GM18909 (cell line): ENCODE measurements around the gene CADM1.

Experiments
- ATAC-seq: cut with Tn5 transposase; IDR thresholded peaks from one replicate; pipeline ENCODE4 v1.9.1; 2021; ENCODE audit warnings: mild to moderate bottlenecking; ENCODE audit not compliant: unreplicated experiment, poor library complexity

The CADM1 gene

DNA sequence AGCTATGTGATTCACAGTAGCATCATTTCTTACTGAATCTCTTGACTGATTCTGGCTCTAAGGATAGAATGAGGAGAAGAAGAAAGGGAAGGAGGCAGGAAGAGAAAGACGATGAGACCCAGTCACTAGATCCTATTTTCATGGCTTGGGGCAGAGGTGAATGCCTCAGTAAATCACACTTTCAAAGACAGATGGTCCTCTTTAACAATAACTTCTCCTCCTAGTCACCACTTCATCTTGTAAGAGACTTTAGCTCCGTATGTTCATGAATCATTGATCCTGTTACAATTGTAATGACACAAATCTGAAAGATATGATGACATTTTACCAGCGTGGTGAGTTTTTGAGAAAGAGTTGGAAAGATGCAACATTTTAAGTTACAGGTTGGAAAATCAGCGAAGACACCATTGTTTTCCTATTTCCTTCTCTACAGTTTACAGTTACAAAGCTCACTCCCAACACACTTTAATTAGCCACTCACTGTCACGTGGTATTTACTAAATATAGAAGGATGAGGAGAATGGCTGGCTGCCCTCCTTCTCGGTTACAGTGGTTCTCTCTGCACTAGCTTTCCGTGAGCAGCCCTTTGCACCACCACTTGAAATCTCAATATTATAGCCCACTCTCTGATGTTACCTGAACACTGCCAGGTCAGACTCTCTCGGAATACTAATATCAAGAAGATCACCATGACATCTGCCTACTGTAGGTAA lies 205.8 kb downstream of the CADM1 start:
- ATAC-seq = no peak

DNA sequence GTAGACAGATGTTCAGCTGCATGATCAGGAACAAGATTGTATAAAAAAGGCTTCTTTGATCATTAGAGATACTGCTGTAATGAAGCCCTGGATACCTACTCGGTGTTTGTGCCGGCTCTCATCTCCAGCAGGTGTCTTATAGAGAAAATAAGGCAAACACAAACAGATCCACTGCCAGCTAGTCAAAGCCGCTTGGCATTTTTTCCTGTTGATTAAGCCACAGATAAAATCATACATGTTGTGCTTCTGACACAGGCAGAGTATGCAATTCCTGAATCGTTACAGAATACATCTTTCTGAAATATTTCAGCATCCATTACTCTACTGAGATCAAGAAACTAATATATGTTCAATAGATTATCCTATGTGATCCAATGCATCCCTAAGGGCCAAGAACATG lies 206.9 kb downstream of the CADM1 start:
- ATAC-seq = no peak

DNA sequence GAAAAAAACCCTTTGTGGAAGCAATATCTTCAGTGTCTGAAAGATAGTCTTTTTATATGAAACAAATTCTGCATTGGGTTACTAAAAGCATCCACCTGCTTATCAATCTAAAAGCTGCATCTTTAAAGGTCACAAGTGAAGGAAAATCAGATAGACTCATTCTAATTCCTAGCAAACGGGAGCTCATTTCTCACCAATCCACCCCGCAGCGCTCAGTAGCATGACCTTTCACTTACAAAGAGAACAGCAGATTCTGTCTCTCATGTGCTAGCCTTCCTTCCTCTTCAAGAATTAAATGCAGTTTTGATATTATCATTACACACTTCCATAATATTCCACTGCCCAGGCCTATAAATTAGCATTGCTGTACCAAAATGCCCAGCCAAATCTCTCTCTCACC lies 212.9 kb downstream of the CADM1 start:
- ATAC-seq = no peak

DNA sequence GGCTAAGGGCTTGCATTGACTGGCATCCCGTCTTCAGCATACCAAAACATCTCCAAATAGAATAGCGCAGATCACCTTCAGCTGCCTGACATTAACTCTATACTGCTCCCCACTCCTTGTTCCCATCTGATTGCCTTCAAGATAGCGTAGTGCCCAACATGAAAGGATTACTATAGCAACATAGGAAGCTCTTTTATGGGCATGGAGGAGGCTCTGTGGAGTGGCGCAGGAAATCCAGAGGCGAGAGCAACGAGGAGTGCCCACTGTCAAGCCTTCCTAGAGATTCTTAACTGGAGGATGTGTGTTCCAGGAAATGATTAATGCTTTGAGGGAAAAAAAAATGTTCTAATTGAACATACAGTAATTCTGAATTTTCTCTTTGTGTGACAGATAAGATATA lies 213.3 kb downstream of the CADM1 start:
- no peak for ATAC-seq

DNA sequence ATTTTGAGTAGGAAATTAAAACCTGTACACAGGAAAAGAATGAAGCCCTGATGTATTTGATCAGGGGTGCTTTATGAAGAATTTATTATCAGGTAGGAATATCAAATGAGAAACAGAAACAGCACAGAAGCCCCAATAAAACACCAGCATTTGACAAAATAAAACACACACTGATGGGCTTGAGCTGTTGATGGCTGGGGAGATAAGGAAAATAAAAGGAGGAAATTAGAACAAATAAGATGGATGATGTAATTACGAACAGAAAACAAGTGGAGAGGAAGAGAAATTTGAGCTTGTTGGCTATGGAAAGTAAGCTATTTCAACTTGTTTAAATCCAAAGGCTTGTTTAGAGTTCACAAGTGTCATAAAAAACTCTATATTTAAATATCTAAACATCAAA lies 213.7 kb downstream of the CADM1 start:
- no peak for ATAC-seq

DNA sequence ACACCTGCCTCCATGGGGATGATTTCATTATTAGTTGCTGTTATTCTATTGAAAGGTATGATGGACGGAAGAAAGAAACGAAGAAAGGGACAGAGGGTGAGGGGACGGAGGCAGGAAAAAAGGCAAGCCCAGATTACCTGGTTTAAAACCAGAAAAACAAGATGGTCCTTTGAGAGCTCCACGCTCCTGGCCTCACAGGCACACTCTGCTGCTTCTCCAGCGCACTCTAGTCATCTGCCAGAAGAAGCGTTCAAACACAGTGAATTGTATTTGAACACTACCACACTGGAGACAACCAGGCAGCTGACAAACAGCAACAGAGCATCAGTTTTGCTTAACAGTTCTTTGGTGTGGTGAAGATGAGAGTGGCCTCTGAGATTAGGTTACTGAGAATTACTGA lies 216.9 kb downstream of the CADM1 start:
- ATAC-seq = no peak

DNA sequence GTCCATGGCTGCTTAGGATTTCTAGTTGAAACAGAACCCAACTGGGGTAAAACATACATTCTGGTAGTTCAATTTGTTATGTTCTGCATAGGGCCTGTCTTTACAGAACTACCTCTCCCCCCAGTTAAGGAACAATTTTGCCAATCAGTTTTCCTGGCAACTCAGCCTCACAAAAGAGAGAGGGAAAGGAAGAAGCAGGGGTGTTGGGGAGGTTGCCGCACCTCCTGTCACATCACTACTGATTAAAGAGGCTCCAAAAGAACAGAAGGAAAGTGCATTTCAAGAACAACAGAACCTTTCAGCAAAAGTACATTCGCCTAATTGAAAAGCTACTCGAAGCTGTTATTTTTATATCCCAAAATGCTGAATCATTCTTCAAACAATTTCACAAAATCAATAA lies 217.6 kb downstream of the CADM1 start:
- ATAC-seq = no peak

DNA sequence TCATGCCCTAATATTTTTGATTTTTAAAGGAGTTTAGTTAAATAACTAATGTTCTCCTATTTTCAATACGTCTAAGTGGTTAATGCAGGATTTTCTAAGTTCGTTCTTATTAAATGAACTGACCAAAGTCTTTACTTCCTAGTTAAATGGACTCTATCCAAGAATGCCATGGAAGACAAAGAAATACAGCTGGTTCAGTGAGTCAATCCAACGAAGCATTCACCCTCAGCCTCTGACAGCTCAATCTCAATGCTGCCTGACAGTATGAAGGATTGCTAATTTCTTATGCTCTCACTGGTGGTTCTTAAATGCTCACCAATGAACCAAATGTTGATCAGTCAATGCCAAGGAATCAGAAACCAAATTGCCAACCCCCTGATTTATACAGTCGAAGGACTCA lies 219.4 kb downstream of the CADM1 start:
- no peak for ATAC-seq

DNA sequence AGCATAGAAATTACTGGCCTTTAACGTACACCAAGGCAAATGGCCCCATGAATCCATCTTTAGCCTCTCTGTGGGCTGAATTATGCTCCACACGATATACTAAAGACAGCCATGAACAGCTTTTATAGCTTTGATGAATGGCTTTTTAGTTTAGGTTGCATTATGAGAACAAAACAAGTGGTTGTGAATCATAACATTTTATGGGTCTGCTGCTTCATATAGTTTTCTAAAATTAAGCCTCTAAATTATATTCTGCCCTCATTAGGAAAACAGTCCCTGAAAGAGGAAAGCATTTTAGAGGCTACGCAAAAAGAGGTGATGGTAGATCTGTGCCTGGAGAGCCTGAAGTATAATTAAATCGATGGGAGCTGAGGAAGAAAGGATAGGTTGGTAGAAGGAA lies 221.3 kb downstream of the CADM1 start:
- ATAC-seq = no peak

DNA sequence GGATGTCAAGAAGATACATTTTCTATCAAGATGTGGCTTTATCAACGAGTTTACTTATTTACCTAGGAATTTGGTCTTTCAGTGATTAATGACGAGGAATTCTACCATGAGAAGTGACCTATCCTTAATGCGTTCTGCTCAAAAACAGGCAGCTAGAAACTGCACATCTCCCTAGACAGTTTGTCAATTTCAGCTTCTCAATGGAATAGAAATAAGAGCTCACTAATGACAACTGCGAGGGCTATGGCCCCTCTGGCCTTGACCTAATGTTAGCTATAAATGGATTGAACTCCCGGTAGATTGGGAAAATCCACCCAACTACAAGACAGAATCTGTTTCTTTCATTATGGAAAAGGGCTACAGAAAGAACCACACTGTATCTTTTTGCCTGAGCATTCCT lies 223.4 kb downstream of the CADM1 start:
- no peak for ATAC-seq

DNA sequence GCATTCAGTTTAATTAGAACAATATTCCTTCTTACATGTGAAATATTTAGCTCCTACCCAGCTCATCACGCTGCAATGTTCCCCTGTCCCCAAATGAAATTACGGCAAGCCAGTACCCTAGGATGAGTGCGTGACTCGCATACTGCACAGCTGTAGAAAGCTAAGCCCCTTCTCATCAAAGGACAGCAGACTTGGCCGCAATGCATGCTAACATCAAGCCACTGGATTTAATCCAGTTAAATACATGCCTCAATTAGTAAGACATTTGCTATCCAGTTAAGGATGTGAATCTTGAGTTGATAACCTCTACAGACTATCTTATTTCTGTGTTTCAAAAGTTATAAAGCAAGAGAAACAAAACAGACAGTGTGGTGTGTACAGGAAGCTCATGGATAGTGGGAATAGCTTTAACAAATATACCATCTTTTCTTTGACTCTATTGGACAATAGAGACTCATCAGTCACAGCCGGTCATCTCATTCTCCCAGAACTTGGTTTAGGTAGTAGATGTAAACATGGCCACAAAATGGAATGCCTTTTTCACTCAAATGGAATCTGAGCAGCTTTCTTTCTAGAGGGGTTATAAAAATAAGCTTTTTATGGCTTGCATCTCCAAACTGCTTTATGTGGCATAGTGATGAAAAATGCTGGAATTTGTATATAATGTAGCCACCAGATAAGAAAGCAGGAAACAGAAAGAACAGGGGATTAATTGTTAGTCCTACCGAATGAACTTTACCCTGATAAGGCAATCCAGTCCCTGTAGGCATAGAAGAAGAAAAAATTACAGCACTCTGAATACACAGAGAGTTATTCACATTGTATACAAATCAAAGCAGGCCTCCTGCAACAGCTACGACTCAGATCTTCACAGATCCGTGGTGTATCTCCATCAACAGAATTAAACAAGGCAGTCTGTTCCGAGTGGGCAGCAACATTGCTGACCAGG lies 224.1 kb downstream of the CADM1 start:
- no peak for ATAC-seq

DNA sequence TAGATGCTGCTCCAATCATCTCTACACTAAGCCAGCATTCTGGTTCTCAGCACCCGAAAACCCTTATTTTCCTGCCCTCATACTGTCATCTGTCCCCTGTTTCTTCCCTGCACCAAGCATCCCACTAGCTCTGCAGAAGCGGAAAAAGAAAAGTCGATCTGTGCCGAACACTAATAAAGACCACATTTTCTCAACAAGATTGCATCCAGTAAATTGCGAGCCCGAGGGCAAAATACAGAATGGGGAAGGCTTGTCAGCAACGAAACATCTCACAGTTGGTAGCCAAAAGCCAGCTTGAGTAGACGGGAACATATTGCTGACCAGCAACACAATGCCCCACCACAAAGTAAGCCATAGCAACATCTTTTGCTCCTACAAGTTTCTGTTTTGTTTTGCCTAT lies 227.4 kb downstream of the CADM1 start:
- ATAC-seq = no peak

DNA sequence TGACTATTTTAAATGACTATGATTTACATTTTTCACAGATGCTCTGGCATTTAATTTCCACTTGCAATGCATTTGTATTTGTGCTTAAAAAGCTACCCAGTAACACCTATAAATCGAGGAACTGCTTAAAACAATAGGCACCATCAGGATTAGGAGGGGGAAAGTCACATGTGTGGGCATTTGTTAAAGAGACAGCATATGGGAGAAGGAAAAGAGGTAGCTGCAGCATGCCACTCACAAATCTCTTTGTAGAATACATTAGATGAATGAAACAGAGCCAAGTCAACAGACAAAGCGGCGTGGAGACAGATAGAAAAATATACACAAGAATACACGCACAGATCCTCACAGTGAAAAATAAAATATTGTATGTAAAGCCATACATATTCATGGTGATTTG lies 228.0 kb downstream of the CADM1 start:
- ATAC-seq = no peak

DNA sequence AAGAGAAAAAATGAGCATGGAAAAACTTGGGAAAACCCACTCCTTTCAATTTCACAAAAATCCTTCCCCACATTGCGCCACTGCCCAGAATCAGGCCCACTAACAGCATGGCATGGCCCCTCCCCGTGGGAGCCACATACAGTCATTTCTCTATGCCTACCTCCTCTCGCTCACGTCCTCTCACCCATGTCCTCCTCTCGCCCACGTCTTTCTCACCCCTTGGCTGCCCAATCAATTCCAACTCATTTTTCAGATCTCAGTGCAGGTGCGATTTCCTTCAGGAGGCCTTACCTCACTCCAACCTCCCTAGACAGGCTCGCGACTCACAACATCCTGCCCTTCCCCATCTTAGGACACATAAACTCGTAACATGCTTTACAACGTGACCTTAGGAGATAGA lies 229.2 kb downstream of the CADM1 start:
- no peak for ATAC-seq

DNA sequence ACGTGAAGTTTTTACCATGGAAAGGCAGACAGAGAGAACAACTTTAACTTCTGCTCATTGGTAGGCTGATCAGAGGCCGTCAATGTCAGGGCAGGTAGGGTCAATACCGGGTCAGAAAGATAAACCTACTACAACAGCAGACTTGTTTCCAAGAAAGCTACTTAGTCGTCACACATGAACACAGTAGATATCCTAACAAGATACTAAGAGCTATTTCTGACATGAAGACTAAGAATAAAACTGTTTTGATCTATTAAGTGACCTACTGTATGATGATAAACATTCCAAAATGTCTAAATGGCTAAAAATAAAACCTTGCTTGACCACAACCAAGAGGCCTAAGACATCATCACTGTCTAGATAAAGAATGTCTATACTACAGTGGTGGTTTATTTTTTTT lies 231.3 kb downstream of the CADM1 start:
- ATAC-seq = no peak

DNA sequence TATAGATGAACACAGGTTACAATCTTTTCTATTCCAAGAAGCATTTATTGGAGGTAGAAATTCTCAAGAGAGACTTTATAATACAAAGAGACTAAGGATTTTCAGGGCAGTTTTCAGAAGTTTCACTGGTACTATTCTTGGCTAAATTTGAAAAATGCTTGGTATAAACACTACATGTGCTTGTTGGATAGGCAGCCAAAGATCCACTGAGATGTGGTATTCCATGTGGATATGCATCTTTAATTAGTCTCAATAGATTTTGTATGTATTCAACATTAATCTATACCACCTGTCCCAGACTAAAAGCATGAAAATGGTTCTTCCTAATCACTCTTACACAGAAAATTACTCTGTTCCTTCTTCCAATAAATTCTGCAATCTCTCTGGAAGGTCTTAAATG lies 232.6 kb downstream of the CADM1 start:
- no peak for ATAC-seq

DNA sequence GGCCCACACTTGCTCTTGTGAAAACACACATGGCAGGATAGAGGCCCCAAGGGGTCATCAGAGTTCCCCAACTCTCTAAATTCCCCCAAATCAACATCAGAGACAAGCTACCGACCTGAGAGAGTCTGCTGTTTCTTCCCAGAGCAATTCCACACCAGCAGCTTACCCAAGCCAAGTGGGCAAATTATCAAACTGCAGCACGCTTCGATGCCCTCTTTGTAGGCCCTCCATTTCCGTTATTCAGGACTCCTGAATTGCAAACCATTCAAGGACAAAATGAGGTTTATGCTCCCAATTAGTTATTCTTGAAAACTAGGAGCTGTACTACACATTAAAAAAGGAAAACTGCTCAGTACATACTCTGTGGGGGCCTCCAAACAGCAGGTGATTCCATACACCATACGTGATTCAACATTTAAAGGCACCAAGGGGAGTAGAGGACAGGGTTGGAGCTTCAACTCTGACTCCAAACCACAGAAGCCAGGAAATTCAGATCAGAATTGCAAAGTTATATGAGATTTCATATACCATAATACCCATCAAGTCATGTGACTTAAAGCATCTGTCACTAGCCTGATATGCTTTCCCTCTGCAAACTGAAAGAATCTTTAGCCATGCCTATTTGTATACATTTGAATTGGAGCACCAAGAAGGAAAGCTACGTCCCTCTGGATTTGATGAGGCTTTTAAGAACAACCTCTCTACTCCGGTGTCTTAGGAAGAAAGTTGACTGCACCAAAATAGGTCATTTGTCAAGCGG lies 234.8 kb downstream of the CADM1 start:
- no peak for ATAC-seq

DNA sequence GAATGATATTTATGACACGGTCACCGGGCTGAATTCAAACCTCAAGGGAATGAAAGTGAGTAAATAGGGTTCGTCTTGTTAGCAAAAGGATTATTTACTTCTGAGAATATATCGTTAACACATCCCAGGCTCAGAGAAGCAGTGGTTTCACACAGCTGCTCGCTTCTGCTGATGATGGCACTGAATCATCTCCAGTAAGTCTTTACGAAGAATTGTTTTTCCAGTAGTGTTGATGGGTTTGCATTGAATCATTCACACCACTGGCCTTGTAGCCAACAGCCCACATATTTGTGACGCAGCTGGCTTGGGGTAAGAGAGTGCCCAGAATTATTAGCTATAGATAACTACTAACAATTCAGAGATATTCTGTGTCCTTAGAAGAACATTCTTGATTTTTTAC lies 236.3 kb downstream of the CADM1 start:
- ATAC-seq = no peak

DNA sequence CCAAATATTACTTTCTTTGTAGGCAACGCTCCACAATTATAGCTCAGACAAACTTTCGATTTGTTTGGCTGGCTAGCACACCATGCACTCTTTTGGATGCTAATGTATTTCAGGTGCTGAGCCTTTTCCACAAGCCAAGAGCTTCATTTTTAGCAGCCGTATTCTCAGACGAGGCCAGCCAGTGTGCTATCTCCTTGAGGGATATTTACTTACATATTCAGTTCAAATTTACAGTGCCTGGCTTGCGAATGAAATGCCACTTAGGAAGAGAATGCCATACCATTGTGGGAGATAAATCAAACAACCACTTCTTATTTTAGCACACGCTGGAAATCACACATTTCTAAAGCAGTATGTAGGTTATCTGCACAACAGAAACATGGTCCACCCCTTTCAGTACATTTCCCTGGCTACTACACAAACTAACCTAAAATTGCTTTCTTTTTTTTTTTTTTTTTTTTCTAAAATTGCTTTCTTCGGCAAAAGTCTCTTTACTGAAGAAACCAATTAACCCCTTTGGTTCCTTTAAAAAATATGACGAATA lies 236.9 kb downstream of the CADM1 start:
- no peak for ATAC-seq

DNA sequence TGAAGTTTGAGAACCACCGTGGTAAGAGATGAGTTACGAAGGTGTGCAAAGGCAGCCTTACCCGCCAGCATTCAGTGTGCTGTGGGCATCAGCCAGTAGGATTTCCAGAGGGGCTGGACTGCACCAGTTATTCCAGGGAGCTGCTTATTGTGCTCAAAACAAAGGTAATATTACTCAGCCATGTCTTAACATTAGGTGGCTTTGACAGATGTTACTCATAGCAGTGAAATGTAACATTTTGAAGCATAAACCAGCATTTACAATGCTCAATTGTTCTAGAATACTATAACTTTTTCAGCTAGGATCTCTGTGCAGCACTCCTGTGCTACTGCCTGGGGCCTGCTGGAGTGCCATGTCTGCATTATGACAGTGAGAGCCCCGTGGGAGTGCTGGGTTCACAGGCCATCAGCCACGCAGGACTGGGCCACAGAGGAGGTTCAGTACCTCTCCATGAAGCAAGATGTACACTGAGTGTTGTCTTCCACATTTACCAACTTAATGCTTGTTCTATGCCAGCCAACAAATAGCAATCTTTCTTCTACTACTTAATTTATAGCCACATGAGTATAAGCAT lies 238.1 kb downstream of the CADM1 start:
- no peak for ATAC-seq
